ENCODE results near the gene MYT1.

MYT1 gene

DNA sequence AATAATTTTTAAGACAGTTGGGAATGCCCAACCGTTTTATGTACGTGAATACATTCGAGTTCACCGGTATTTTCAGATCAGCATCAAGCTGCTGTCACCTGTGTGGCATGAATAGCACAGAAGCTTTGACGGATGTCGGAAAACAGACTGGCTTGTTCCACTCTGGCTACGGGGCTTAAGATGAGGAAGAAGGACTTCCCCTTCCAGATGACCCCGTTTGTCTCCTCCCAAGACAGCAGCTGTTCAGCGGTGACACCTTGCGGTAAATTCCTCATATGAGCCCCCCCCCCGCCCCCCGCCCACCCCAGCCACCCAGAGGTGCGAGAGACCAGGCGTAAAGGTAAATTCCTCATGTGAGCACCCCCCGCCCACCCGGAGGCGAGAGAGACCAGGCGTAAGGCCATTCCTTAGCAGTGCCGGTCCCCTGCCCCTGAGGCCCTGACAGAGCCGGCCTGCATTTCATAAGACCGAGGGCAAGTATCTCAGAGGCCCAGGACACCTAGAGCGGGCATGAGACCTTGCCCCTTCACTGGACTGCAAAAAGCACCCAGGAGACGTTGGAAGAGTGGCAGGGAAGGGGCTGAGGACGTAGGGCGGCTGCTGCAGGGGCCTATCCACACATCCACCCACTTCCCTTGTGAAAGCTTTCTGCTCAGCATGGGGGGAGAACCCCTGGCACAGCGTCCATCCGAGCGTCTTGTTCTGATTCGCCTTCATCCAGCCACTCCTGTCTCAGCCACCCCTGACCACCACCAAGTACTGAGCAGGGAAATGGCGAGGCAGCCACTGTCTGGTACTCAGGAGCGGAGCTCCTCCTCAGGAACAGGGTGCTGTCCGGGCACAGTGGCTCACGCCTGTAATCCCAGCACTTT, 84.0 kb downstream of the MYT1 start:
- no peak for DNase-seq (ENCODE audit: low read depth)

DNA sequence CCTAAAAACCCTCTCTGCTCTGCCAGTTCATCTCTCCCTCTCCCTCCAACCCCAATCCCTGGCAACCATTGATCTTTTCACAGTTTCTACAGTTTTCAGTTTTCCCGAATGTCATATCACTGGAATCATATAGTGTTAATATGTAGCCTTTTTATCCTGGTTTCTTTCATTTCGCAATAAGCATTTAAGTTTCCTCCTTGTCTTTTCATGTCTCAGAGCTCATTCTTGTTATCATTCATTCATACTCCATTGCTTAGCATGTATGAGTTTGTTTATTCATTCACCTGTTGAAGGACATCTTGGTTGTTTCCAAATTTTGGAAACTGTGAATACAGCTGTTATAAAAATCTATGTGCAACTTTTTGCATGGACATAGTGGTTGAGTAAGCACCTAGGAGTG, 85.8 kb downstream of the MYT1 start:
- DNase-seq (ENCODE audit: low read depth): no peak

DNA sequence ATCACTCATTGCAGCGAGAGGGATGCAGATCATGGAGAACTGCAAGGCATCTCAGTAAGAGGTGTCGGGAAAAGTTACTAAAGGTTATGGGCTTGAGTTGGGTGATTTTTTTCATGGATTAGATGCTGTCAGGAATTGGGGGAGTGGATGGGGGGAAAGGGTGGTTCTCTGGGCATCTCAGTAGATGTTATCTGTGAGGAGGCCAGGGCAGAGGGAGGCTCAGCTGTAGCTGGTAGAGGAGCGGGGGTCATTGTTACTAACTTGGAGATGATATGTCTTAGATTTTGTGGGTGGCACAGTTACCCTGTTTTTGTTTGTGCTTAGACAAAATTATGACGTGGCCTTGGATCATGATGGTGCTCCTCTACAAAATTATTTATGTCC, 88.7 kb downstream of the MYT1 start:
- DNase-seq (ENCODE audit: low read depth): no peak

DNA sequence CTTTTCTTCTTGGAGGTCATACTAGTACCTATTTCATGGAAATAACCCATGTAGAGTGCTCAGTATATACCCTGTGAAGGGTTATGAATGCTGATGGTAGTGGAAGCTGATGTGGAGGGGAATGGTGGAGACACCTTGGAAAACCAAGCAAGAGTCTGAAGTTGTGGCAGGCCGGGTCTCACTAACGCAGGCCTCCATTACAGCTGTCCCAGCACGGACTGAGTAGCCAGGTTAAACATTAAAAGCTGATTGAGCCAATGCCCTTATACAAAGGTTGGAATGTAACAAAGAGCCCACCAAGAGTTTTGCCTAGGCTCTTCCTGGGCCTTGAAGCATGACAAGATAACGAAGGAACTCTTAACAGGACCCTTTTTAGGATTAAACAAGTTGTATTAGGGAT, 89.2 kb downstream of the MYT1 start:
- DNase-seq (ENCODE audit: low read depth): no peak

DNA sequence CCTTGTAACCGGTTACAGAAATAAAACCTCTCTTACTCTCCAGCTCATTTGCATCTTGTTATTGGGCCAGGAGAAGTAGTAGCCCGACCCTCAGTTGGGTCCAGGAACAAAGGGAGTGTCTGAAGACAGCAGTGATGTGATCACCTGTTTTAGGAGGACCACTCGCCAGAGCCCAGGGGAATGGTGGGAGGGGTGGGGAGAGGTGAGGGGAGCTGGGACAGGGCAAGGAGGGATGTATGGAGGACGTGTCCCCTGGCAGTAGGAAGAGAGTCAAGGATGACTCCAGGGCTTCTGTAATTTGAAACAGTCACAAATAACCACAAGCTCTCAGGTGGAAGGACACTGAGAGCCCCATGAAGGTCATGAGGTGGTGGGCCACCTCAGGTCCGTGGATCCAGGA, 89.9 kb downstream of the MYT1 start:
- DNase-seq (ENCODE audit: low read depth): no peak

DNA sequence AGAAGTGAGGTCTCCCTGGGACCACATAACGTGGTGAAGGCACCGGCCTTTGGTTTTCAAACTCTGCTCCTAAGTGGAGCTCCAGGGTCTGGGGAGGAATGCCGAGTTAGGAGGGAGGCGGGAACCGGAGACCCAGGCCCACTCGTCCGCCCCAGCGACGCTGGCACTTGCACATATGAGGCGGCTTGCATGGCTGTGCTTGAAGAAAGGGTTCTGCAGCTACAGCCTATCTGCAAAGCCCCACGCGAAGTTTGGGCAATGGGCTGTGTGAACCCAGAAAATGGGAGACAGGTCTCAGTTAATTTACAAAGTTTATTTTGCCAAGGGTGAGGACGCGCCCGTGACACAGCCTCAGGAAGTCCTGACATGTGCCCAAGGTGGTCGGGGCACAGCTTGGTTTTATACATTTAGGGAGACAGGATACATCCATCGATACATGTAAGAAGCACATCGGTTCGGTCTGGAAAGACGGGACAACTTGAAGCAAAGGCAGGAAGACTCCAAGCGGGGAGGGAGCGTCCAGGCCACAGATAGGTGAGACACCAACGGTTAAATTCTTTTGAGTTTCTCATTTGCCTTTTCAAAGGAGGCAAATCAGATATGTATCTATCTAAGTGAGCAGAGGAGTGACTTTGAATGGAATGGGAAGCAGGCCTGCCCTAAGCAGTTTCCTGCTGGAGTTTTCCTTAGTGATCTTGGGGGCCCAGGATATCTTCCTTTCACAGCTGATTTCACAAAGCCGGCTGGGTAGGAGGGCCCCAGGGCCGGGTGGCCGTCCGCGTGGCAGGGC, 90.5 kb downstream of the MYT1 start:
- DNase-seq (ENCODE audit: low read depth): no peak

DNA sequence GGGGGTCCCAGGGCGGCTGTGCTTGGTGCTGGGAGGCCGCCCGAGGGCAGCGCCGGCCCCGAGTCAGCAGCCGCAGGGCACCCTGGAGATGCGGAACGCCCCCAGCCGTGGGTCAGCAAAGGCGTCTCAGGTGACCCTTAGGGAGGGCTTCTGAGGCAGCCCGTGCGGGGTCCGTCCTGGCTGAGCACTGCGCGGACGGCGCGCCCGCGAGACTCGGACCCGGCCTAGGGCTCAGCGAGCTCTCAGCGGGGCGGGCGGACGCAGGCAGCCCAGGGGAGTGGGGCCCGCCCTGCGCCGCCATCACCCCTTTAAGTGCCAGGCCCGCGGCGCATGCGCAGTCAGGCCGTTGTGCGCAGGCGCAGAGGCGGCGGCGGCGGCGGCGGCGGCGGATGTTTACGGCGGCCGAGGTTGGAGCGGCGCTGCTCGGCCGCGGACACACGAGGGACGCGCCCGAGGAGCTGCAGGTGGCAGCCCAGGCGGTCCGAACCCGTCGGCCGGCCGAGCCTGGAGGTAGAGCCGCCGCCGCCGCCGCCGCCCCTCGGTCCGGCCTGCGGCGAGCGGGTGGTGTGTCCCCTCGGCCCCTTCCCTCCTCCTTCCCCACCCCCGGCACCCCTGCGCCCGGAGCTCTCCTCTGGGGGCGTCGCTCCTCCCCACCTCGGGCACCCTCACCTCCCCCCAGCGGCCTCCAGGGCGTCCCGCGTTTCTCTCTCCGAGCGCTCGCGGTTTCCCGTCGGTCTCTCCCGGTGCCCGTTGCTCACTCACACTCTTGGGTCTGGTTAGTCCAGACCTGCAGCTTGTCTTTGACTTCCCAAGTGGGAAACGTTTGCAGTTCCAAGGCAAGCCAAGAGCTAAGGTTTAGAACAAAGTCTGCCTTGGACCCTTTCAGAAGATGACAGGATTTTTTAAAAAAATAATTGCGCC, 91.4 kb downstream of the MYT1 start, which contains the start of gene PCMTD2:
Gene PCMTD2, plus strand, starts transcription at position 388 of the 921 bp plus-strand sequence. CDS start 4,218 bp downstream, outside the sequence.
- DNase-seq (ENCODE audit: low read depth): peak; percentile 79

DNA sequence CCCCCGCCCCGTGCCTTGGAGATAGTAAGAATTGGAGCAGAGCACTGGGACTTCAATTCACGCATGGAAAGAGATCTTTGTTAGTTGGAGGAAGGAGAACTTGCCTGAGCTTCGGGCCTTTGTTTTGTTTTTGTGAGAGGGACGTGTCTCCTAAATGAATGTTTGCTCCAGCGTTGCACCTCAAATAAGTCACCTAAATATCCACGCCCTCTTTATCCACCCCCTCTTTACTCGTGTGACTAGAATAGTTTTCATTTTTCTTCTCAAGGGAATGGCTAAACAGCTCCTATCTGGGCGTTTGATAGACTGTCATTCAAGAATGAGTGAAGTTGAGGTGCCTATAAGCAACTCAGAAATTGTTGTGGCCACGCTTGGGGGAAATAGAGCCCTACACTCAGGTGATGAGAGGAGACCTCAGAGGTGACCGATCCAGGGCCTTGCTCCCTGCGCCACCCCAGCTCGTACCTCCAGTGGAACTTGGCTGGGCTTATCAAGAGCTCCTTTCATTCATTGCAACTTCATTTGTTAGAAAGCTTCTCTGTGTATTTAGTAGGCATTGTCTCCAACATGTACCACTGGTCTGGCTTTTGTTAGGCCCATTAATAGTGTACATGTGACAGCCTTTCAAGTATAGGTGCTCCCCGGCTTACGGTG, 92.2 kb downstream of the MYT1 start:
- DNase-seq (ENCODE audit: low read depth): no peak

DNA sequence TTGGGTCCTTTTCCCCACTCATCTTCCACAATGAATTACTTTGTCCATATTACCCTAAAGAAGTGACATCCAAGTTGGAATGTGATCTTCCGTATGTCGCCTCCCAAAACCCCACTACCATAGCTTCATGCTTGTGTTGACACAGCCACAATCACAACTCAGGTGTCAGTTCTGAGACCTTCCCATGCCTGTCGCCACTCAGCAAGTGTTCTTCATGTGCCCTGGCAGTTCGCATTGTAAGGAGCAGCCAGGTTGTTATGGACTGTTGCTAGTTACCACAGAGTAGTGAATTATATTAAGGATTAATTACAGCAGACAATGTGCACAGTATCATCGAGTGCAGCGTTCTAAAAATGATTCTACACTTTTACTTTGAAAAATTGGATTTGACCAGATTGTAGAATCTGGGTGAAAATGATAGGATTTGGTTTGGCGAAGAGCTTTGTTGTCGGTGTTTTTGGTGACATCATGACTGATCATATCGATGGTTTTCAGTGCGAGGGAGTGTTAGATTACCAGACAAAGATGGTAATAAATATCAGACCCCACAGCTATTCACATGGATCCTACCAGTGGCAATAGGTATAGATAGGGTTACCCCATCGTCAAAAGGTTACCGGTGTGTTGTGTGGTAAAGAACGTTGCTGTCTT, 93.0 kb downstream of the MYT1 start:
- no peak for DNase-seq (ENCODE audit: low read depth)

DNA sequence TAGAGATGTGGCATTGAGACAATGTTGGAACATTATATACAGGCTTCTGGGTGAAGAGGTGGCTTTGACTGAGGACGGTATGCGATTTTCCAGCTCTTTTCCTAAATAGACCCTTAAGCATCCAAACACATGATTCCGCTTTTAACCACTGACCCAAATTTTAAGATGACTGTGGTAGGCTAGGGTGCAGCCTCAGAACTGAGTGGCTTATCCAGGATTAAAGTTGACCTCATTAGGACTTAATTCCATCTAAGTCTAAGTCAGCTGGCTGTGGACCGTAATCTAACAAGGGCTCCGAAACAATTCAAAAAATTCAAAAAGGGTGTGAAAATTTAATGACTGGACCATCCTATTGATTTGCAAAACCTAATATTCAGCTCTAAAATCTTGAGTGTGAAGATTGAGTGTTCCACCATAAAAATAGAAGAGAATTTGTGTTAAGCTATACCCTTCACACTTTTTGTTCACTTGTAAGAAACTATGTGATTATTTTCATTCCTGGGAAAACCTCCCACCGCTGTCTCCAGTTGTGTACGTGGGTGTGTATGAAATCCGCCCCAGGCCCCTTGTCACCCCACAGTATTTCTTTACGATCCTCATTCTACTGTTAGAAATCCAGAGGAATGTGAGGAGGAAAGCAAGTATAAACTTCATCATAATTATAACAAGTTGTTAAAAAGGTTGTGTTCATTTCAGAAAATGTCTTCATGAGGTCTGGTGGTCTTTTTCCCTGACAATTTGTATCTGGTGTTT, 94.0 kb downstream of the MYT1 start:
- DNase-seq (ENCODE audit: low read depth): no peak

DNA sequence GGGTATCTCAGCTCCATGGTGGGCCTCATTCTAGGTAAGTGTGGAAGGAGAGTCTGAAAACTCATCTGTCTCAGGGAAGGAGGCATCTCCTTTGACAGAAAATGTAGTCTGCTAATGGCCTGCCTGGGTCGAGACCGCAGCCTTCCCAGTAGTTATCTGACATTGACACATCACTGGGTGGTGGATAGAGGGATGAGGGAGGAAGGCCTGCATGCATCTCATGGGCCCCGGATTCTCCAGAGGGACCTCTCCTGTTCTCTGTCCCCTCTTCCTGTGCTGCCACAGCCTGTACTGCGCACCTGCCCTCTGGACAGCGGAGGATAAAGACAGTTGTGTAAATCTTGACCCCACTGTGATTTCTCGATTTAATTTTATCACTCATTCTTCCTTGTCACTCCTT, 96.0 kb downstream of the MYT1 start:
- no peak for DNase-seq (ENCODE audit: low read depth)

DNA sequence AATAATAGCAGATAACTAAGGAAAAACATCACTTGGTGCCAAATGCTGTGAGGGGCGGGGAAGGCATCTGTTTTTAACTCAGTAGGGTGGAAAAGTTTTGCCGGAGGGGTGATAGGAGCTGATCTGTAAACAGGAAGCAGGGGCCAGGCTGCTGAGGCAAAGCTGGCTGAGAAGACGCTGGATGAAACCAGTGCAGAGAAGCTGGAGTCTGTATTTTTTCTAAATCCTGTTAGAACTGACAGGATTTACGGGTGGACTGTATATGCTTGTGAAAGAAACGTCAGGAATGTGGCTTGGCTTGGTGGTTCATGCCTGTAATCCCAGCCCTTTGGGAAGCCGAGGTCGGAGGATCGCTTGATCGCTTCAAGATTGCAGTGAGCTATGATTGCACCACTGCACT, 96.9 kb downstream of the MYT1 start:
- DNase-seq (ENCODE audit: low read depth): no peak

DNA sequence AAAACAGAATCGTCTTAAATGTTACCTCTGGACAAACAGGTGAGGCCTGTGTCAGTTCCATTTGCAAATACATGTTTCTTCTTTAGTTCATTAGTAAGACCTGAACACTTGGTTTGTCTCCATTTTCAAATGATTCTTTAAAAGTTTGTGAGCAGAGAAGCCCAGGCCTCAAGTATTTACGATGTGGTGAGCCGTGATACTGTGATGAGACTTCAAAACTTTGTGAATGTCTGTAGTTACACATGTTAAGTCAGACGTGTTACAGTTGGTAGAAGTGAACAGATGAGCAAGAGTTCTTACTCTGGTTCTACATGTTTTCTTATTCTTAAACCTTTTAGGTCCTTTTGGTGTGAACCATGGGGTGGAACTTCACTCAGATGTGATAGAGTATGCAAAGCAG, 99.8 kb downstream of the MYT1 start:
- no peak for DNase-seq (ENCODE audit: low read depth)

DNA sequence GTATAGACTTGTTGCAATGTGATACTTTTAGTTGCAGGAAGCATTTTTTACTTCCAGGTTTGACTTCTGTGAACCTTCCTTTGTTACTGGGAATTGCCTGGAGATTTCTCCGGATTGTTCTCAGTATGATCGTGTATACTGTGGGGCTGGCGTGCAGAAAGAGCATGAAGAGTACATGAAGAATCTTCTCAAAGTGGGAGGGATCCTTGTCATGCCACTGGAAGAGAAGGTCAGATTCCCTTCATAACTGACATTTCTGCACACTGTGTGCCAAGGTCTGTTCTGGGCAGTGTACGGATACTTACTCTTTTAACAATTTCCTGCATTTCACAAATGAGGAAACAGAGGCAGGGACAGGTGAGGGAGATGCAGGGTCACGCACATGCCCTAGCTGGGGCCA, 100.9 kb downstream of the MYT1 start:
- no peak for DNase-seq (ENCODE audit: low read depth)

DNA sequence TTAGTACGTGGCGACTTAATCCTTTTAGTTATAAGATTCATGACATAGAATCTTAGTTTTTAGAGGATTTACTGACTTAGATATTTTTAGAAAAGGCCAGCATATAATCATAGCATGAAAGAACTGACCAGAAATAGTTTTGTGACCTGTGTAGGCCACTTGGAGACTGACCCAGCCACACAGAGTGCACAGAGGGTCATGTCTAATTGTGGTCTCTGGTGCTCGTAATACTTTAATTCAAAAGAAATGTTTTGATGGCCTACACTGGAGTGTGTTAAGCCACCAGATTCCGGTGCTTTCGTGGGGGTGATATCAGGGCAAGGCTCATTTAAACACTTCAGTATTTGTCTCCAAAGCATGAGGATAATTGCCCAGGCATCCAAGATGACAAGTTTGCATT, 102.7 kb downstream of the MYT1 start:
- no peak for DNase-seq (ENCODE audit: low read depth)

DNA sequence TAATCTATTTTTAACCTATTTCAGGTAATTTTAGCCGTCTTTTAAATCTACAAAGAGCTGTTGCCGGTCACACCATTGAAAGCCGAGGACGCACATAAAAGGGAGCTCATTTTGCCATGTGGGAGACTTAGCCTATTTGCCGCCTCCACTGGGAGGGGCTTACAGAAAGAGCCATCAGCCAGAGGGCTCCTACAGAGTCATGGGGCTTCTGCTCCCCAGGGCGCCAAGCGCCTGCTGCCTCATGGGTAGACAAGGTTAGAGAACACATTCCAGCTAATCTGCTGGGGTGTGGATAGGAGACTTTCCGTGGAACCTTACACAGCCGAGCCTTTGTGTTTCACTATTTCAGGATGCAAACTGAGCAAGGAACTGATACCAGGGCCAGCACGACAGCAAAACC, 103.9 kb downstream of the MYT1 start:
- no peak for DNase-seq (ENCODE audit: low read depth)

DNA sequence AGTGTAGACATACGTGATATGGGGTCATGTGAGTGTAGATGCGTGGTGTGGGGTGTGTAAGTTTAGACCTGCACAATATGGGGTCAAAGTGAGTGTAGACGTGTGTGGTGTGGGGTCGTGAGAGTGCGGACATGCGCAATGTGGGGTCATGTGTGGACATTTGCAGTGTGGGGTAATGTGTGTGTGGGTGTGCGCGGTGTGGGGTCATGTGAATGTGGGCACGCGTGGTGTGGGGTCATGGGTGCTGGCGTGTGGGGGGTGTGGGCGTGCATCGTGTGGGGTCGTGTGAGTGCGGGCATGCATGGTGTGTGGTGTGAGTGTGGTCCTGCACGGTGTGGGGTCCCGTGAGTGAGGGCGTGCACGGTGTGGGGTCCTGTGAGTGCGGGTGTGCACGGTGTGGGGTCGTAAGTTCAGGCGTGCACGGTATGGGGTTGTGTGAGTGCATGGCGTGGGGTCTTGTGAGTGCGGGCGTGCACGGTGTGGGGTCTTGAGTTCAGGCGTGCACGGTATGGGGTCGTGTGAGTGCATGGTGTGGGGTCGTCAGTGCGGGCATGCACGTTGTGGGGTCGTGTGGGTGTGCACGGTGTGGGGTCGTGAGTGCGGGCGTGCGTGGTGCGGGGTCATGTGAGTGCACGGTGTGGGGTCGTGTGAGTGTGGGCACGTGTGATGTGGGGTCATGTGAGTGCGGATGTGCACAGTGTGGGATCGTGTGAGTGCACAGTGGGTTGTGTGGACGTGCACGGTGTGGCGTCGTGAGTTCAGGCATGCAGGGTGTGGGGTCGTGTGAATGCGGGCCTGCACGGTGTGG, 105.6 kb downstream of the MYT1 start:
- DNase-seq (ENCODE audit: low read depth): no peak

DNA sequence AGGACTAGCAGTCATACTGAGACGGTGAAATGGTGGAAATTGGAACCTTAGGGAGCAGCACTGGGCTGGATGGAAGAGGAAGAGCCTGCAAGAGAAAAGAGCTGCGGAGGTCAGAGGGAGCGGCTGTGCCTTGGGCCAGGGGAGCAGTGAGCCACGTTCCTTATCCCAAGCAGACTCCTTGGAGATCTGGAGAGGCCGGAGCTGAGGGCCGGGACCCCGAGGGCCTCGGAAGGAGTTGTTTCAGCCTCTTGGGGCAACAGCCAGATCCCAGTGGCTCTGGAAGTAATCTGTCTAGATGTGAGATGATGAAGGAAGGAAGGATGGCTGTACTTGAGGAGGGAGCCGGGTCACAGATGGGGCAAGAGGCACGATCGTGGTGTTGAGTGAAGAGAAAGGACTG, 107.4 kb downstream of the MYT1 start:
- DNase-seq (ENCODE audit: low read depth): no peak

DNA sequence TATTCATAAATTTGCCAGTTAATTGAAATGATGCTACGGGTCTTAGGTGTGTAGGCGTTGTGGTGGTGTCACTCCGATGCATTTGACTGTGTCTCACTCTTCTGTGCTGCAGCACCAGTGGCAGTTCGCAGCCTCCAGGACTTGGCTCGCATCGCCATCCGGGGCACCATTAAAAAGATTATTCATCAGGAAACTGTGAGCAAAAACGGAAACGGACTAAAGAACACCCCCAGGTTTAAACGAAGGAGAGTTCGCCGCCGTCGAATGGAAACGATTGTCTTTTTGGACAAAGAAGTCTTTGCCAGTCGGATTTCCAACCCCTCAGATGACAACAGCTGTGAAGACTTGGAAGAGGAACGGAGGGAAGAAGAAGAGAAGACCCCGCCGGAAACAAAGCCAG, 108.9 kb downstream of the MYT1 start:
- DNase-seq (ENCODE audit: low read depth): no peak

DNA sequence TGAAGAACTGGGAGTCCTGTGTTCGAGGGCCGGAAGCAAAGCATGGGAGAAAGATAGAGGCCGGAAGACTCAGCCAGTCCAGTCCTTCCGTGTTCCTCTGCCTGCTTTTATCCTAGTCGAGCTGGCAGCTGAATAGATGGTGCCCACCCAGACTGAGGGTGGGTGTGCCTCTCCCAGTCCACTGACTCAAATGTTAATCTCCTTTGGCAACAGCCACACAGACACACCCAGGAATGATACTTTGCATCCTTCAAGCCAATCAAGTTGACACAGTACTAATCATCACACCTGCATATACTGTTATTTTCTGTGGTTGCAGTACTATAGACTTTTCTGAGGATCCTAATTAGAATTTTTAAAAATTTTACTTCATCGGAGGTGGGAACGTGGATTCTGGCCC, 112.6 kb downstream of the MYT1 start:
- no peak for DNase-seq (ENCODE audit: low read depth)
